SK-N-SH (cell line): ENCODE results near the gene SERPINB5. TPM values are rescaled to one million over a fixed set of nuclear protein-coding genes. Genes with fewer than 3 reads are reported as not detected.

Source experiments
- CTCF ChIA-PET: fragments of 300-600, 350-600 bp; formaldehyde crosslinking; extraction: SDS; loops from one replicate; lab custom pipeline; 2021; lab: Yijun Ruan, JAX
- POLR2A ChIA-PET: fragments of 350-600 bp; sonication (Branson Sonifier 250); formaldehyde crosslinking; extraction: SDS; loops from one replicate; lab custom pipeline; 2020; ENCODE audit warnings: antibody characterized with exemption, inconsistent platforms; lab: Yijun Ruan, JAX
- DNase-seq: peaks from one replicate; pipeline ENCODE4 v3.0.0; 2012
- H2AFZ ChIP-seq: fragments of 200-600 bp; sonication (generic); 2 replicates; pipeline ENCODE4 v1.8.1; 2016; ENCODE audit warnings: antibody characterized with exemption, mild to moderate bottlenecking, low read depth
- H3F3A ChIP-seq: fragments of 200-600 bp; sonication (generic); replicated peaks from 2 replicates; pipeline ENCODE3; 2016; ENCODE audit warnings: antibody characterized with exemption, mild to moderate bottlenecking; ENCODE audit not compliant: insufficient read depth
- H3K27ac ChIP-seq, 2 experiments: fragments of 200-500 bp in 1 of 2; fragments of 200-600 bp in 1 of 2; sonication (Bioruptor generic) in 1 of 2; sonication (generic), shearing (Covaris generic) in 1 of 2; 2 replicates each; pipeline versions ENCODE4 v1.5.1 to v1.6.1; 2014 to 2016; ENCODE audit warnings: low read depth in 2 of 2, inconsistent platforms in 1 of 2, low read length in 1 of 2, mild to moderate bottlenecking in 1 of 2, mixed read lengths in 1 of 2
- H3K27me3 ChIP-seq: fragments of 200-600 bp; sonication (generic), shearing (Covaris generic); 2 replicates; pipeline ENCODE4 v1.6.1; 2016; ENCODE audit warnings: mixed run types; ENCODE audit not compliant: insufficient read depth
- H3K36me3 ChIP-seq, 2 experiments: fragments of 200-500 bp in 1 of 2; fragments of 200-600 bp in 1 of 2; sonication (Bioruptor generic) in 1 of 2; sonication (generic) in 1 of 2; replicated peaks in 1 of 2; 2 replicates each; pipeline versions ENCODE3 to v1.5.1; 2014 to 2016; ENCODE audit warnings: low read length in 1 of 2, mild to moderate bottlenecking in 1 of 2; ENCODE audit not compliant: insufficient read depth in 2 of 2, control insufficient read depth in 1 of 2
- H3K4me1 ChIP-seq, 2 experiments: fragments of 200-500 bp in 1 of 2; fragments of 200-600 bp in 1 of 2; sonication (Bioruptor generic) in 1 of 2; sonication (generic), shearing (Covaris generic) in 1 of 2; 2 replicates each; pipeline versions ENCODE4 v1.5.1 to v1.6.1; 2014 to 2016; ENCODE audit warnings: low read depth in 1 of 2, low read length in 1 of 2, mixed run types in 1 of 2; ENCODE audit not compliant: insufficient read depth in 2 of 2, control insufficient read depth in 1 of 2
- H3K4me2 ChIP-seq: fragments of 200-600 bp; sonication (generic), shearing (Covaris generic); 2 replicates; pipeline ENCODE4 v1.6.1; 2017; ENCODE audit warnings: mixed run types
- H3K4me3 ChIP-seq, 2 experiments: fragments of 200-500 bp in 1 of 2; fragments of 200-600 bp in 1 of 2; sonication (Bioruptor generic) in 1 of 2; sonication (generic), shearing (Covaris generic) in 1 of 2; 2 replicates each; pipeline versions ENCODE4 v1.5.1 to v1.8.1; 2014 to 2016; ENCODE audit warnings: low read depth in 2 of 2, inconsistent platforms in 1 of 2, low read length in 1 of 2, mild to moderate bottlenecking in 1 of 2, mixed read lengths in 1 of 2, moderate library complexity in 1 of 2
- H3K79me2 ChIP-seq: fragments of 200-600 bp; sonication (generic); 2 replicates; pipeline ENCODE4 v1.8.1; 2017; ENCODE audit warnings: mild to moderate bottlenecking; ENCODE audit not compliant: insufficient read depth
- H3K9ac ChIP-seq: fragments of 200-600 bp; sonication (generic); 2 replicates; pipeline ENCODE4 v1.6.1; 2017; ENCODE audit warnings: mixed run types
- H3K9me2 ChIP-seq: fragments of 200-600 bp; sonication (generic); 2 replicates; pipeline ENCODE4 v1.6.1; 2017; ENCODE audit warnings: mixed run types
- H3K9me3 ChIP-seq: fragments of 200-600 bp; sonication (generic); 2 replicates; pipeline ENCODE4 v1.6.1; 2017; ENCODE audit warnings: mixed run types, mild to moderate bottlenecking, moderate library complexity
- H4K20me1 ChIP-seq: fragments of 200-600 bp; sonication (generic); 2 replicates; pipeline ENCODE4 v1.6.1; 2017; ENCODE audit warnings: mild to moderate bottlenecking, mixed run types; ENCODE audit not compliant: insufficient read depth
- EP300 ChIP-seq, 2 experiments: IDR thresholded peaks; 2 replicates each; pipeline versions ENCODE4 v1.4.0 to v1.6.1; 2012; ENCODE audit warnings: borderline replicate concordance in 1 of 2, low read depth in 1 of 2, low read length in 1 of 2
- EZH2phosphoT487 ChIP-seq: fragments of 200-600 bp; sonication (generic); IDR thresholded peaks from 2 replicates; pipeline ENCODE4 v1.6.1; 2017; ENCODE audit warnings: low read depth, mixed run types, mild to moderate bottlenecking, antibody characterized with exemption, moderate library complexity, borderline replicate concordance
- FOXJ3 ChIP-seq: sonication (generic); formaldehyde crosslinking; IDR thresholded peaks from 2 replicates; pipeline ENCODE4 v1.5.1; 2020; ENCODE audit warnings: mild to moderate bottlenecking, missing genetic modification reagents
- FOXM1 ChIP-seq: IDR thresholded peaks from 2 replicates; pipeline ENCODE4 v1.4.0; 2012; ENCODE audit warnings: low read depth, mild to moderate bottlenecking
- JUND ChIP-seq: IDR thresholded peaks from 2 replicates; pipeline ENCODE4 v1.4.0; 2012
- MXI1 ChIP-seq: IDR thresholded peaks from 2 replicates; pipeline ENCODE4 v1.6.1; 2012; ENCODE audit warnings: mild to moderate bottlenecking, low read depth, low read length, improper control_type of control experiment
- NFIC ChIP-seq: IDR thresholded peaks from 2 replicates; pipeline ENCODE4 v1.4.0; 2012; ENCODE audit warnings: borderline replicate concordance
- NRF1 ChIP-seq: IDR thresholded peaks from 2 replicates; pipeline ENCODE4 v1.6.1; 2012; ENCODE audit warnings: low read depth, mild to moderate bottlenecking, low read length
- RAD21 ChIP-seq: IDR thresholded peaks from 2 replicates; pipeline ENCODE4 v1.6.1; 2012; ENCODE audit warnings: mild to moderate bottlenecking, low read length
- SIN3A ChIP-seq: IDR thresholded peaks from 2 replicates; pipeline ENCODE4 v1.6.1; 2012; ENCODE audit warnings: low read depth, mild to moderate bottlenecking, low read length, moderate library complexity, borderline replicate concordance
- TCF12 ChIP-seq: IDR thresholded peaks from 2 replicates; pipeline ENCODE4 v1.4.0; 2012
- USF1 ChIP-seq: IDR thresholded peaks from 2 replicates; pipeline ENCODE4 v1.4.0; 2012; ENCODE audit warnings: low read depth, borderline replicate concordance
- YY1 ChIP-seq: IDR thresholded peaks from 2 replicates; pipeline ENCODE4 v1.4.0; 2012; ENCODE audit warnings: low read depth, mild to moderate bottlenecking
- WGBS: methylation state at CpG from one replicate; pipeline ENCODE4 v1.1.6; 2017; ENCODE audit warnings: low lambda C conversion rate; 5-methylcytosine and 5-hydroxymethylcytosine counted together
- polyA plus RNA-seq, 3 experiments: library from polyadenylated mRNA; depleted of rRNA; stranded (reverse); fragments of >200 nt; gene quantifications; 2 replicates each; pipeline ENCODE4 v1.2.3, GENCODE V29; 2012
- TF ChIP-seq, protein P1 (sequence below): IDR thresholded peaks from 2 replicates; pipeline ENCODE4 v1.6.1; 2012; ENCODE audit warnings: mild to moderate bottlenecking, low read depth, low read length, moderate library complexity

Gene SERPINB5
- polyA plus RNA-seq, 1 of the 3 experiments (the other 2 are of a cell fraction) = not detected

- H3K9me3 ChIP-seq = no peaks in the 10 kb centered on the region
- H3K4me3 ChIP-seq = no peak overlapping the region
- 33% methylated on average over 3 of the region's 3 CpGs for whole genome bisulfite sequencing
- H3K79me2 ChIP-seq = no peaks in the 10 kb centered on the region
- no peaks in the 10 kb centered on the region for H4K20me1 ChIP-seq
- H3K4me2 ChIP-seq = no peak overlapping the region
- TF ChIP-seq RAD21 (no peak), FOXM1 (no peak)
- TF ChIP-seq, all 33 proteins: peak for 0
- Histone ChIP-seq H3K27ac (no peak overlapping the region), H3K9ac (no peak overlapping the region), H3K36me3 (no peaks in the 10 kb centered on the region), H3K9me2 (no peaks in the 10 kb centered on the region), H2AFZ (no peak overlapping the region), H3K4me1 (peaks cover 3% of the 10 kb centered on the region in 2 experiments; a peak in 2 of 4 replicates), H3K27me3 (peaks cover 25% of the 10 kb centered on the region; the same call in 1 of the 2 replicates), H3F3A (no peaks in the 10 kb centered on the region)
- CTCF ChIA-PET = interaction anchor here (1.1 to 4.8 kb wide), 3 partner anchors 11 to 321 kb away, joined by 3 to 41 read pairs (median 5); no protein-coding TSS in a partner anchor
- no peak for DNase-seq
- POLR2A ChIA-PET = no interaction called here
Observed at GRCh38 chr18:63506336-63506646, 29.5 kb downstream of the SERPINB5 start.

- peaks cover 3% of the 10 kb centered on the region in 2 experiments; a peak in 2 of 4 replicates for H3K4me1 ChIP-seq
- no peak overlapping the region for H2AFZ ChIP-seq
- no peak for DNase-seq
- H4K20me1 ChIP-seq = no peaks in the 10 kb centered on the region
- H3F3A ChIP-seq = no peaks in the 10 kb centered on the region
- H3K36me3 ChIP-seq = no peaks in the 10 kb centered on the region
- H3K9me2 ChIP-seq = no peaks in the 10 kb centered on the region
- TF ChIP-seq YY1 (no peak), MXI1 (no peak), NRF1 (no peak), SIN3A (no peak), JUND (no peak), FOXM1 (no peak), NFIC (no peak), EZH2phosphoT487 (no peak), EP300 (IDR thresholded peaks at IDR 0.05; ENCODE audit: borderline replicate concordance in 1 of 2, low read depth in 1 of 2, low read length in 1 of 2) (no peak), FOXJ3 (CRISPR knock-in tag) (no peak), TCF12 (no peak), RAD21 (no peak), USF1 (no peak)
- TF ChIP-seq, protein P1, sequence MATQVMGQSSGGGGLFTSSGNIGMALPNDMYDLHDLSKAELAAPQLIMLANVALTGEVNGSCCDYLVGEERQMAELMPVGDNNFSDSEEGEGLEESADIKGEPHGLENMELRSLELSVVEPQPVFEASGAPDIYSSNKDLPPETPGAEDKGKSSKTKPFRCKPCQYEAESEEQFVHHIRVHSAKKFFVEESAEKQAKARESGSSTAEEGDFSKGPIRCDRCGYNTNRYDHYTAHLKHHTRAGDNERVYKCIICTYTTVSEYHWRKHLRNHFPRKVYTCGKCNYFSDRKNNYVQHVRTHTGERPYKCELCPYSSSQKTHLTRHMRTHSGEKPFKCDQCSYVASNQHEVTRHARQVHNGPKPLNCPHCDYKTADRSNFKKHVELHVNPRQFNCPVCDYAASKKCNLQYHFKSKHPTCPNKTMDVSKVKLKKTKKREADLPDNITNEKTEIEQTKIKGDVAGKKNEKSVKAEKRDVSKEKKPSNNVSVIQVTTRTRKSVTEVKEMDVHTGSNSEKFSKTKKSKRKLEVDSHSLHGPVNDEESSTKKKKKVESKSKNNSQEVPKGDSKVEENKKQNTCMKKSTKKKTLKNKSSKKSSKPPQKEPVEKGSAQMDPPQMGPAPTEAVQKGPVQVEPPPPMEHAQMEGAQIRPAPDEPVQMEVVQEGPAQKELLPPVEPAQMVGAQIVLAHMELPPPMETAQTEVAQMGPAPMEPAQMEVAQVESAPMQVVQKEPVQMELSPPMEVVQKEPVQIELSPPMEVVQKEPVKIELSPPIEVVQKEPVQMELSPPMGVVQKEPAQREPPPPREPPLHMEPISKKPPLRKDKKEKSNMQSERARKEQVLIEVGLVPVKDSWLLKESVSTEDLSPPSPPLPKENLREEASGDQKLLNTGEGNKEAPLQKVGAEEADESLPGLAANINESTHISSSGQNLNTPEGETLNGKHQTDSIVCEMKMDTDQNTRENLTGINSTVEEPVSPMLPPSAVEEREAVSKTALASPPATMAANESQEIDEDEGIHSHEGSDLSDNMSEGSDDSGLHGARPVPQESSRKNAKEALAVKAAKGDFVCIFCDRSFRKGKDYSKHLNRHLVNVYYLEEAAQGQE = no peak
- H3K4me2 ChIP-seq = no peak overlapping the region
- peaks cover 23% of the 10 kb centered on the region; the same call in 1 of the 2 replicates for H3K27me3 ChIP-seq
- no peaks in the 10 kb centered on the region for H3K79me2 ChIP-seq
- H3K27ac ChIP-seq = no peak overlapping the region
- H3K4me3 ChIP-seq = no peak overlapping the region
- 6% methylated on average over 3 of the region's 3 CpGs for WGBS
- H3K9ac ChIP-seq = no peak overlapping the region
- ChIA-PET CTCF (interaction anchor here (0.9 to 4.8 kb wide), 3 partner anchors 9 to 69 kb away, joined by 3 to 41 read pairs (median 5); no protein-coding TSS in a partner anchor), POLR2A (no interaction called here)
- H3K9me3 ChIP-seq = no peaks in the 10 kb centered on the region
Observed at GRCh38 chr18:63508596-63508995, 31.8 kb downstream of the SERPINB5 start.
